GM11168 (cell line): ENCODE results near the gene SCAP.

ENCODE experiments used
- in situ Hi-C: fragments of 300-500 bp; cut with MboI; formaldehyde crosslinking; loops from one replicate; pipeline ENCODE4 v1.12.0; 2022; ENCODE audit warnings: low sequenced_read_pairs; ENCODE audit not compliant: unreplicated experiment

Gene SCAP

GRCh38 chr3:47370887-47371697, 104.6 kb downstream of the SCAP start:
- in situ Hi-C loops, result loop anchor here (25.0 kb wide), 1 partner anchor 659 kb away; the partner anchor contains the start of genes PRSS50 and TMIE

GRCh38 chr3:47370020-47370419, 105.7 kb downstream of the SCAP start:
- in situ Hi-C loops, result loop anchor here (25.0 kb wide), 1 partner anchor 658 kb away; the partner anchor contains the start of genes PRSS50 and TMIE

- in situ Hi-C loops, result loop anchor here (25.0 kb wide), 1 partner anchor 655 kb away; the partner anchor contains the start of genes PRSS50 and TMIE
Measured at GRCh38 chr3:47367631-47368030, 108.1 kb downstream of the SCAP start.

GRCh38 chr3:47366833-47367232, 108.9 kb downstream of the SCAP start:
- in situ Hi-C loops, result loop anchor here (25.0 kb wide), 1 partner anchor 655 kb away; the partner anchor contains the start of genes PRSS50 and TMIE

- in situ Hi-C loops, result loop anchor here (25.0 kb wide), 1 partner anchor 653 kb away; the partner anchor contains the start of genes PRSS50 and TMIE
Measured at GRCh38 chr3:47365213-47366153, 110.3 kb downstream of the SCAP start.
